OCI-LY1 (cell line): Measurements from ENCODE around the gene KCNMA1.

Experiments used
- H2AFZ ChIP-seq: fragments of 200-600 bp; sonication (generic), shearing (Covaris generic); 2 replicates; pipeline ENCODE4 v1.6.0; 2014; ENCODE audit warnings: antibody characterized with exemption, mild to moderate bottlenecking, low read length
- H3F3A ChIP-seq: fragments of 200-600 bp; sonication (generic), shearing (Covaris generic); 2 replicates; pipeline ENCODE4 v1.6.0; 2014; ENCODE audit warnings: mild to moderate bottlenecking, antibody characterized with exemption, low read length, moderate library complexity; ENCODE audit not compliant: insufficient read depth
- H3K27ac ChIP-seq: fragments of 200-600 bp; sonication (generic); 2 replicates; pipeline ENCODE4 v1.5.1; 2014; ENCODE audit warnings: low read length, mixed run types, mild to moderate bottlenecking, low read depth; ENCODE audit not compliant: poor library complexity, severe bottlenecking
- H3K27me3 ChIP-seq: fragments of 200-600 bp; sonication (generic); 2 replicates; pipeline ENCODE4 v1.6.0; 2014; ENCODE audit warnings: antibody characterized with exemption, mild to moderate bottlenecking, low read length, moderate library complexity; ENCODE audit not compliant: insufficient read depth
- H3K36me3 ChIP-seq: fragments of 200-600 bp; sonication (generic); 2 replicates; pipeline ENCODE4 v1.6.1; 2014; ENCODE audit warnings: mild to moderate bottlenecking, antibody characterized with exemption, low read length, moderate library complexity, mixed read lengths; ENCODE audit not compliant: insufficient read depth
- H3K4me1 ChIP-seq: fragments of 200-600 bp; sonication (generic); 2 replicates; pipeline ENCODE4 v1.5.1; 2014; ENCODE audit warnings: mild to moderate bottlenecking, low read length, moderate library complexity; ENCODE audit not compliant: insufficient read depth, severe bottlenecking
- H3K4me2 ChIP-seq: fragments of 200-600 bp; sonication (generic), shearing (Covaris generic); 2 replicates; pipeline ENCODE4 v1.6.1; 2014; ENCODE audit warnings: low read length
- H3K4me3 ChIP-seq: fragments of 200-600 bp; sonication (generic); 2 replicates; pipeline ENCODE4 v1.5.1; 2014; ENCODE audit warnings: low read length, low read depth, mild to moderate bottlenecking, mixed read lengths; ENCODE audit not compliant: poor library complexity, severe bottlenecking
- H3K79me2 ChIP-seq: fragments of 200-600 bp; shearing (Covaris generic); 2 replicates; pipeline ENCODE4 v1.6.1; 2016; ENCODE audit warnings: mixed run types, low read length, mixed read lengths; ENCODE audit not compliant: insufficient read depth
- H3K9ac ChIP-seq: fragments of 200-600 bp; sonication (generic), shearing (Covaris generic); 2 replicates; pipeline ENCODE4 v1.6.1; 2014; ENCODE audit warnings: mild to moderate bottlenecking, low read length, mixed read lengths
- H3K9me2 ChIP-seq: fragments of 200-600 bp; sonication (generic), shearing (Covaris generic); 2 replicates; pipeline ENCODE4 v1.6.1; 2014; ENCODE audit warnings: low read depth, mild to moderate bottlenecking, low read length, mixed read lengths
- H3K9me3 ChIP-seq: fragments of 200-600 bp; shearing (Covaris generic); 2 replicates; pipeline ENCODE4 v1.6.1; 2014; ENCODE audit warnings: low read length, mixed read lengths
- H4K20me1 ChIP-seq: fragments of 200-600 bp; sonication (generic), shearing (Covaris generic); 2 replicates; pipeline ENCODE4 v1.6.0; 2016; ENCODE audit warnings: mild to moderate bottlenecking, low read length; ENCODE audit not compliant: insufficient read depth
- EZH2 ChIP-seq: fragments of 200-600 bp; sonication (generic), shearing (Covaris generic); IDR thresholded peaks from 2 replicates; pipeline ENCODE4 v1.8.0; 2017; ENCODE audit warnings: borderline replicate concordance, mixed run types, mild to moderate bottlenecking, antibody characterized with exemption, low read length, moderate library complexity, mixed read lengths
- TF ChIP-seq, protein P1 (sequence below): fragments of 200-600 bp; sonication (generic), shearing (Covaris generic); IDR thresholded peaks from 2 replicates; pipeline ENCODE4 v1.5.1; 2017; ENCODE audit warnings: mild to moderate bottlenecking, antibody characterized with exemption, low read length, moderate library complexity, mixed read lengths

KCNMA1 gene

DNA sequence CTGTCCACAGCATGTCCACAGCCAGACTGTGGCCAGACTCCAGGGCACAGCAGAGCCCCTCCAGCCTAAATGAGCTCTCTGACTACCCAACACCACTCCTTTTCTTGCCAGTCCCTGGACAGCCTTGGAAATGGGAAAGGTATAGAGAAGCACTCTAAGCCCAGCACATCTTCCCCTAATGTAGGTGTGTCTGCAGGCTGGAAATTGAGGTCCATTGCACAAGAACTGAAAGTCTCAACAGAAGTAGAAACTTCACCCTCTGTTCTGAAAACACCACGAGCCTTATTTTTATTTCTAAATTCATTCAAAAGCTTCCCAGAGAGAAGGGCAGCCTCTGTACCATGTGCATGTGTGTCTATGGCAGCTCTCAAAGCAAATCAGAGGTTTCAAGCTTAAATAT is 3.7 kb upstream of the KCNMA1 start:
- H3K9me2 ChIP-seq = no peaks in the 10 kb centered on the region
- no peaks in the 10 kb centered on the region for H4K20me1 ChIP-seq
- H3K27me3 ChIP-seq = no peaks in the 10 kb centered on the region
- no peak overlapping the region for H2AFZ ChIP-seq
- TF ChIP-seq, protein P1, sequence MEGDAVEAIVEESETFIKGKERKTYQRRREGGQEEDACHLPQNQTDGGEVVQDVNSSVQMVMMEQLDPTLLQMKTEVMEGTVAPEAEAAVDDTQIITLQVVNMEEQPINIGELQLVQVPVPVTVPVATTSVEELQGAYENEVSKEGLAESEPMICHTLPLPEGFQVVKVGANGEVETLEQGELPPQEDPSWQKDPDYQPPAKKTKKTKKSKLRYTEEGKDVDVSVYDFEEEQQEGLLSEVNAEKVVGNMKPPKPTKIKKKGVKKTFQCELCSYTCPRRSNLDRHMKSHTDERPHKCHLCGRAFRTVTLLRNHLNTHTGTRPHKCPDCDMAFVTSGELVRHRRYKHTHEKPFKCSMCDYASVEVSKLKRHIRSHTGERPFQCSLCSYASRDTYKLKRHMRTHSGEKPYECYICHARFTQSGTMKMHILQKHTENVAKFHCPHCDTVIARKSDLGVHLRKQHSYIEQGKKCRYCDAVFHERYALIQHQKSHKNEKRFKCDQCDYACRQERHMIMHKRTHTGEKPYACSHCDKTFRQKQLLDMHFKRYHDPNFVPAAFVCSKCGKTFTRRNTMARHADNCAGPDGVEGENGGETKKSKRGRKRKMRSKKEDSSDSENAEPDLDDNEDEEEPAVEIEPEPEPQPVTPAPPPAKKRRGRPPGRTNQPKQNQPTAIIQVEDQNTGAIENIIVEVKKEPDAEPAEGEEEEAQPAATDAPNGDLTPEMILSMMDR = no peak
- no peak for TF ChIP-seq EZH2
- no peak overlapping the region for H3K4me2 ChIP-seq
- H3K4me3 ChIP-seq = no peak overlapping the region
- H3K36me3 ChIP-seq = no peaks in the 10 kb centered on the region
- H3K27ac ChIP-seq = no peak overlapping the region
- H3K79me2 ChIP-seq = no peaks in the 10 kb centered on the region
- no peaks in the 10 kb centered on the region for H3K9me3 ChIP-seq
- no peak overlapping the region for H3K9ac ChIP-seq
- no peaks in the 10 kb centered on the region for H3F3A ChIP-seq
- H3K4me1 ChIP-seq = no peaks in the 10 kb centered on the region

DNA sequence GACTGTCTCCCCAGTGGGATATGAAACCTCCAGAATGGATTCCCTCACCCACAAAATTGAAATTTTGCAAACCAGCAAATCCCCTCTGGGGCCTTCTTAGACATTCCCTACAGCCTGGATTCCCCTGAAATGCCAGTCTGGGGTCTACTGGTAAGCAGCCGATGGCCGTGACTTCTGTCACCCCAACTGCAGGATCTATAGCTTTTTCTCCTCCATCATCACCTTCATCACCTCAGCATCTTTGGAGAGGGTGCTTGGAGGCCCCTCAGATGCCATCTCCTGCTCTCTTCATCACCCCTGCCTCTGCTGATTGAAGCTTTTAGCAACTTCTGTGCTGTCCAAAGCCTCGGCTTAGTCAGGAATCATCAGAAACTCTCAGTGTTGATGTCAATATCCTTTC is 2.6 kb upstream of the KCNMA1 start:
- no peaks in the 10 kb centered on the region for H3K9me3 ChIP-seq
- H3K27me3 ChIP-seq = no peaks in the 10 kb centered on the region
- no peaks in the 10 kb centered on the region for H3K9me2 ChIP-seq
- no peak overlapping the region for H3K4me2 ChIP-seq
- H3K79me2 ChIP-seq = no peaks in the 10 kb centered on the region
- no peak overlapping the region for H3K9ac ChIP-seq
- no peaks in the 10 kb centered on the region for H4K20me1 ChIP-seq
- no peak overlapping the region for H3K27ac ChIP-seq
- no peaks in the 10 kb centered on the region for H3K36me3 ChIP-seq
- H2AFZ ChIP-seq = no peak overlapping the region
- TF ChIP-seq EZH2 = no peak
- TF ChIP-seq, protein P1 = no peak
- no peaks in the 10 kb centered on the region for H3K4me1 ChIP-seq
- H3F3A ChIP-seq = no peaks in the 10 kb centered on the region
- H3K4me3 ChIP-seq = no peak overlapping the region

DNA sequence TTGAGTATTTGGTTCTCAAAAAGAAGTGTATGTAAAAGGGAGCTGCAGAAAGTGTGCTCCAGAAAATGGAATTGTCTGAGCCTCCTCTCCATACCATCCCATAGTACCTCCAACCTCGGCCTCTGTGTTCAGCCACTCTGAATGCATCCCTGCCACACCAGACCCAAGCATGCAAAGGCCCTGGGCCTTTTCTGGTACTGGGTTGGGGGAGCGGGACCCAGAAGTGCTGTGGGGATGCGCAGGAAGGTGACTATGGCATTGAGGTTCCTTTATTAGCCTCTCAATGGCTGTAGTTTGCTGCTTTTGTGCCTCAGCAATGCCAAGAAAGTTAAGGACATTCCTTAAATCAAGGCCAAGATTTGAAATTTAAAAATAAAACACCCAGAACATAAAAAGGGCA is 2.1 kb upstream of the KCNMA1 start:
- Histone ChIP-seq H2AFZ (no peak overlapping the region), H3F3A (no peaks in the 10 kb centered on the region), H3K4me2 (no peak overlapping the region), H3K27me3 (no peaks in the 10 kb centered on the region), H3K27ac (no peak overlapping the region), H3K9me3 (no peaks in the 10 kb centered on the region), H3K9me2 (no peaks in the 10 kb centered on the region), H3K9ac (no peak overlapping the region), H3K4me3 (no peak overlapping the region), H3K36me3 (no peaks in the 10 kb centered on the region), H3K79me2 (no peaks in the 10 kb centered on the region), H4K20me1 (no peaks in the 10 kb centered on the region), H3K4me1 (no peaks in the 10 kb centered on the region)
- TF ChIP-seq, protein P1 = no peak
- TF ChIP-seq EZH2 = no peak
